ENCODE measurements around the gene PPOX.

- no peak for TF ChIP-seq CTCF (IDR thresholded peaks at IDR 0.05)
- TF ChIP-seq EZH2 (IDR thresholded peaks at IDR 0.05), result no peak
- TF ChIP-seq EZH2phosphoT487 (IDR thresholded peaks at IDR 0.05), result no peak
These were observed 40.4 kb downstream of the PPOX start for GRCh38 chr1:161206411-161207140.

All from neural progenitor cell (in vitro differentiated cells).